HepG2 (cell line): ENCODE results near the gene MOGAT3. TPM values are rescaled to one million over a fixed set of nuclear protein-coding genes. Genes with fewer than 3 reads are reported as not detected.

Experiments used
- ESRRA ChIP-seq: sonication (generic); formaldehyde crosslinking; IDR thresholded peaks from 2 replicates; pipeline ENCODE4 v1.5.1; 2020; ENCODE audit warnings: mild to moderate bottlenecking, low read depth, missing genetic modification reagents
- ETV5 ChIP-seq: IDR thresholded peaks from 2 replicates; pipeline ENCODE4 v1.6.1; 2018; ENCODE audit warnings: missing biosample characterization, missing genetic modification reagents, inconsistent platforms, borderline replicate concordance
- MEF2D ChIP-seq: sonication (generic); formaldehyde crosslinking; IDR thresholded peaks from 2 replicates; pipeline ENCODE4 v1.5.1; 2020; ENCODE audit warnings: mild to moderate bottlenecking, missing genetic modification reagents
- NAIF1 ChIP-seq: sonication (generic); formaldehyde crosslinking; IDR thresholded peaks from 2 replicates; pipeline ENCODE4 v1.5.0; 2020; ENCODE audit warnings: mild to moderate bottlenecking, missing genetic modification reagents, borderline replicate concordance
- NFE2L1 ChIP-seq: sonication (generic); formaldehyde crosslinking; IDR thresholded peaks from 2 replicates; pipeline ENCODE4 v1.4.0; 2020; ENCODE audit warnings: missing genetic modification reagents, mild to moderate bottlenecking, borderline replicate concordance
- PREB ChIP-seq: sonication (generic); formaldehyde crosslinking; IDR thresholded peaks from 2 replicates; pipeline ENCODE4 v1.4.0; 2020; ENCODE audit warnings: missing genetic modification reagents
- SALL1 ChIP-seq: sonication (generic); formaldehyde crosslinking; IDR thresholded peaks from 2 replicates; pipeline ENCODE4 v1.8.0; 2022; ENCODE audit warnings: mild to moderate bottlenecking, missing genetic modification reagents
- SP4 ChIP-seq: sonication (generic); formaldehyde crosslinking; IDR thresholded peaks from 2 replicates; pipeline ENCODE4 v1.8.1; 2023; ENCODE audit warnings: mild to moderate bottlenecking, missing genetic modification reagents
- ZBTB14 ChIP-seq: sonication (generic); formaldehyde crosslinking; IDR thresholded peaks from 2 replicates; pipeline ENCODE4 v1.4.0; 2020; ENCODE audit warnings: missing genetic modification reagents
- ZBTB20 ChIP-seq: sonication (generic); formaldehyde crosslinking; IDR thresholded peaks from 2 replicates; pipeline ENCODE4 v1.8.1; 2023; ENCODE audit warnings: missing genetic modification reagents, low read depth, mild to moderate bottlenecking, borderline replicate concordance
- ZBTB34 ChIP-seq: sonication (generic); formaldehyde crosslinking; IDR thresholded peaks from 2 replicates; pipeline ENCODE4 v1.8.0; 2022; ENCODE audit warnings: mild to moderate bottlenecking, missing genetic modification reagents
- ZFP36L2 ChIP-seq: sonication (generic); formaldehyde crosslinking; IDR thresholded peaks from 2 replicates; pipeline ENCODE4 v1.4.0; 2020; ENCODE audit warnings: missing genetic modification reagents
- ZFY ChIP-seq: sonication (generic); formaldehyde crosslinking; IDR thresholded peaks from 2 replicates; pipeline ENCODE4 v1.4.0; 2020; ENCODE audit warnings: missing genetic modification reagents
- ZNF292 ChIP-seq: sonication (generic); formaldehyde crosslinking; IDR thresholded peaks from 2 replicates; pipeline ENCODE4 v1.8.1; 2022; ENCODE audit warnings: mild to moderate bottlenecking, low read depth, missing genetic modification reagents, borderline replicate concordance
- ZNF3 ChIP-seq: IDR thresholded peaks from 2 replicates; pipeline ENCODE4 v1.7.0; 2017; ENCODE audit warnings: inconsistent platforms
- ZNF441 ChIP-seq: sonication (generic); formaldehyde crosslinking; IDR thresholded peaks from 2 replicates; pipeline ENCODE4 v1.7.0; 2021; ENCODE audit warnings: missing genetic modification reagents, borderline replicate concordance
- ZNF672 ChIP-seq: sonication (generic); formaldehyde crosslinking; IDR thresholded peaks from 2 replicates; pipeline ENCODE4 v1.8.1; 2022; ENCODE audit warnings: missing genetic modification reagents
- ZNF678 ChIP-seq: sonication (generic); formaldehyde crosslinking; IDR thresholded peaks from 2 replicates; pipeline ENCODE4 v1.4.0; 2020; ENCODE audit warnings: mild to moderate bottlenecking, missing genetic modification reagents
- ZNF850 ChIP-seq: sonication (generic); formaldehyde crosslinking; conservative IDR thresholded peaks from 2 replicates; pipeline ENCODE4 v1.9.0; 2021; ENCODE audit warnings: mild to moderate bottlenecking, missing genetic modification reagents
- ZNF878 ChIP-seq: sonication (generic); formaldehyde crosslinking; IDR thresholded peaks from 2 replicates; pipeline ENCODE4 v1.8.1; 2023; ENCODE audit warnings: mild to moderate bottlenecking, missing genetic modification reagents, moderate library complexity
- polyA plus RNA-seq, 8 experiments: library from polyadenylated mRNA; depleted of rRNA in 3 of 8; stranded (reverse) in 7 of 8; unstranded in 1 of 8; fragments of >200 nt; fragmentation: Illumina TruSeq in 4 of 8; extraction: Trizol in 4 of 8; gene quantifications; 2 replicates each; pipeline versions ENCODE4 v1.2.1 to v1.2.3, GENCODE V29; 2011 to 2016; ENCODE audit warnings: low read depth in 4 of 8, missing spikeins in 1 of 8, mixed read lengths in 1 of 8; ENCODE audit not compliant: insufficient read depth in 1 of 8
- total RNA-seq, 5 experiments: library from RNA; depleted of rRNA; stranded (reverse); fragments of >200 nt; fragmentation: Illumina TruSeq; extraction: Trizol; gene quantifications; 2 replicates each; pipeline ENCODE4 v1.2.3, GENCODE V29; 2016; ENCODE audit warnings: low read depth in 1 of 5
- TF ChIP-seq, protein P1 (sequence below): sonication (generic); formaldehyde crosslinking; IDR thresholded peaks from 2 replicates; pipeline ENCODE4 v1.8.0; 2022; ENCODE audit warnings: low read depth, missing genetic modification reagents
- TF ChIP-seq, protein P2 (sequence below): sonication (generic); formaldehyde crosslinking; IDR thresholded peaks from 2 replicates; pipeline ENCODE4 v1.5.0; 2020; ENCODE audit warnings: missing genetic modification reagents

Gene MOGAT3
- total and polyA plus RNA-seq, 2 of the 13 experiments (the other 11 are each of a cell fraction or from before 2014, with no cell fraction given), result 22.5 to 30.5 TPM

GRCh38 chr7:101217388-101218235, 16.8 kb upstream of the MOGAT3 start, which contains the start of the genes PLOD3 and ZNHIT1 (continued):
- TF ChIP-seq ZNF850 (CRISPR knock-in tag) (no peak), ETV5 (peak; percentile 37; the same call in 1 of the 2 replicates), NFE2L1 (CRISPR knock-in tag) (no peak), ZNF878 (no peak), NAIF1 (CRISPR knock-in tag) (no peak), ZBTB34 (CRISPR knock-in tag) (0 out of 2 replicates have a peak, but pooled peaks have one; percentile 19), MEF2D (CRISPR knock-in tag) (no peak; the same call in 1 of the 2 replicates), SALL1 (CRISPR knock-in tag) (peak; percentile 45), ZNF672 (CRISPR knock-in tag) (no peak), ZFP36L2 (CRISPR knock-in tag) (no peak), ESRRA (no peak), ZNF678 (CRISPR knock-in tag) (no peak), ZBTB20 (CRISPR knock-in tag) (no peak), ZNF292 (no peak), PREB (no peak), ZBTB14 (CRISPR knock-in tag) (no peak), ZNF441 (peak; percentile 62; the same call in 1 of the 2 replicates), ZFY (CRISPR knock-in tag) (peak; percentile 74; the same call in 1 of the 2 replicates), ZNF3 (CRISPR knock-in tag) (no peak), SP4 (CRISPR knock-in tag) (no peak)
- TF ChIP-seq, protein P1, sequence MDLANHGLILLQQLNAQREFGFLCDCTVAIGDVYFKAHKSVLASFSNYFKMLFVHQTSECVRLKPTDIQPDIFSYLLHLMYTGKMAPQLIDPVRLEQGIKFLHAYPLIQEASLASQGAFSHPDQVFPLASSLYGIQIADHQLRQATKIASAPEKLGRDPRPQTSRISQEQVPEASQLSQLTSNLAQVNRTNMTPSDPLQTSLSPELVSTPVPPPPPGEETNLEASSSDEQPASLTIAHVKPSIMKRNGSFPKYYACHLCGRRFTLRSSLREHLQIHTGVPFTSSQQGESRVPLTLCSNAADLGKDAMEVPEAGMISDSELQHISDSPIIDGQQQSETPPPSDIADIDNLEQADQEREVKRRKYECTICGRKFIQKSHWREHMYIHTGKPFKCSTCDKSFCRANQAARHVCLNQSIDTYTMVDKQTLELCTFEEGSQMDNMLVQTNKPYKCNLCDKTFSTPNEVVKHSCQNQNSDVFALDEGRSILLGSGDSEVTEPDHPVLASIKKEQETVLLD (CRISPR knock-in tag), result peak; percentile 82
- TF ChIP-seq, protein P2, sequence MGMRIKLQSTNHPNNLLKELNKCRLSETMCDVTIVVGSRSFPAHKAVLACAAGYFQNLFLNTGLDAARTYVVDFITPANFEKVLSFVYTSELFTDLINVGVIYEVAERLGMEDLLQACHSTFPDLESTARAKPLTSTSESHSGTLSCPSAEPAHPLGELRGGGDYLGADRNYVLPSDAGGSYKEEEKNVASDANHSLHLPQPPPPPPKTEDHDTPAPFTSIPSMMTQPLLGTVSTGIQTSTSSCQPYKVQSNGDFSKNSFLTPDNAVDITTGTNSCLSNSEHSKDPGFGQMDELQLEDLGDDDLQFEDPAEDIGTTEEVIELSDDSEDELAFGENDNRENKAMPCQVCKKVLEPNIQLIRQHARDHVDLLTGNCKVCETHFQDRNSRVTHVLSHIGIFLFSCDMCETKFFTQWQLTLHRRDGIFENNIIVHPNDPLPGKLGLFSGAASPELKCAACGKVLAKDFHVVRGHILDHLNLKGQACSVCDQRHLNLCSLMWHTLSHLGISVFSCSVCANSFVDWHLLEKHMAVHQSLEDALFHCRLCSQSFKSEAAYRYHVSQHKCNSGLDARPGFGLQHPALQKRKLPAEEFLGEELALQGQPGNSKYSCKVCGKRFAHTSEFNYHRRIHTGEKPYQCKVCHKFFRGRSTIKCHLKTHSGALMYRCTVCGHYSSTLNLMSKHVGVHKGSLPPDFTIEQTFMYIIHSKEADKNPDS (CRISPR knock-in tag), result 0 out of 2 replicates have a peak, but pooled peaks have one; percentile 80
